Gastroesophageal sphincter (tissue), 3 donors: ENCODE results near the gene EGFLAM.

Experiments
- EP300 ChIP-seq: sonication (generic); formaldehyde crosslinking; IDR thresholded peaks from one replicate; pipeline ENCODE4 v1.6.1; 2017; ENCODE audit warnings: antibody characterized with exemption, mild to moderate bottlenecking
- POLR2A ChIP-seq, 2 donors: fragments of 450-650 bp; IDR thresholded peaks; one replicate each; pipeline ENCODE4 v1.6.1; 2017; ENCODE audit warnings: antibody characterized with exemption in 2 of 2, mild to moderate bottlenecking in 2 of 2, moderate library complexity in 1 of 2
- POLR2AphosphoS5 ChIP-seq: sonication (generic); formaldehyde crosslinking; IDR thresholded peaks from one replicate; pipeline ENCODE4 v1.6.1; 2017; ENCODE audit warnings: antibody characterized with exemption
- TF ChIP-seq, protein P1 (sequence below), 4 experiments: fragments of 200-600 bp in 2 of 4; fragments of 450-650 bp in 2 of 4; sonication (generic) in 1 of 4; IDR thresholded peaks; one replicate each; pipeline ENCODE4 v1.5.1; 2017 to 2019; ENCODE audit warnings: antibody characterized with exemption in 4 of 4, mild to moderate bottlenecking in 2 of 4, moderate library complexity in 2 of 4

DNA sequence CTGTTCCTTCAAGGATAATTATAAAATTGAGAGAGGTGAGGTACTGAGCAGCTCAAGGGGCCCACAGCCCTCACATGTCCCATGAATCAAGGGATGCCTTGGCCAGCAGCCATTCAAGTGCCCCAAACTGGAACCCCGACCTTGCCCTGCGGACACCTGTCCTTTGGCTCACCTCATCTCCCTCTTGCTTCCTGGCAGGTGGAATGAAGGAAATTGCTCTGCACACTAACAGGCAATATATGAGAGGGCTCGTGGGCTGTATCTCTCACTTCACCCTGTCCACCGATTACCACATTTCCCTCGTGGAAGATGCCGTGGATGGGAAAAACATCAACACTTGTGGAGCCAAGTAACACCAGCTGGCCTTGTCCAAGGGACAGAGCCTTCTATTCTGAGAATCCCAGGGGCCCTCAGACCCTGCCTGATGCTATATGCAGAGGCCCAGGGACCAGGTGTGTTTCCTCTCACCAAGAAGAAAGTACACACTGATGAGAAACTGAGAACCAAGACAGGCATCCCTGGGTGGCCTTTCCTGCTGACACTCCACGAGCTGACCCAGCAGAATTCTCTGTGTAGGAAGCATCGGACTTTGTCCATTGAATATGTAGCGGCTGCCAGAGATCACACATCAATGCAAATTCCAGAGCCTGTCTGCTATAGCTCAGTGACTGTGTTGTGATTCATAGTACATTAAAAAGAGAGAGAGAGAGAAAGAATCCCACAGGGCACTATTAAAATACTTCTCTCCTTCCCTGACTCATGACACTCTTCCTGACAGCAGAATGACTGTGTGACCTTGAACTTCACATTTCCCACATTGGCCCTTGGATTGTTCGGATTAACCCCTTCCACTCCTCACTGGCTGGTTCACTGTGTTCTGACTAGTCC is 205.5 kb downstream of the EGFLAM start:
- peak; percentile 85 for TF ChIP-seq POLR2AphosphoS5
- TF ChIP-seq, protein P1, sequence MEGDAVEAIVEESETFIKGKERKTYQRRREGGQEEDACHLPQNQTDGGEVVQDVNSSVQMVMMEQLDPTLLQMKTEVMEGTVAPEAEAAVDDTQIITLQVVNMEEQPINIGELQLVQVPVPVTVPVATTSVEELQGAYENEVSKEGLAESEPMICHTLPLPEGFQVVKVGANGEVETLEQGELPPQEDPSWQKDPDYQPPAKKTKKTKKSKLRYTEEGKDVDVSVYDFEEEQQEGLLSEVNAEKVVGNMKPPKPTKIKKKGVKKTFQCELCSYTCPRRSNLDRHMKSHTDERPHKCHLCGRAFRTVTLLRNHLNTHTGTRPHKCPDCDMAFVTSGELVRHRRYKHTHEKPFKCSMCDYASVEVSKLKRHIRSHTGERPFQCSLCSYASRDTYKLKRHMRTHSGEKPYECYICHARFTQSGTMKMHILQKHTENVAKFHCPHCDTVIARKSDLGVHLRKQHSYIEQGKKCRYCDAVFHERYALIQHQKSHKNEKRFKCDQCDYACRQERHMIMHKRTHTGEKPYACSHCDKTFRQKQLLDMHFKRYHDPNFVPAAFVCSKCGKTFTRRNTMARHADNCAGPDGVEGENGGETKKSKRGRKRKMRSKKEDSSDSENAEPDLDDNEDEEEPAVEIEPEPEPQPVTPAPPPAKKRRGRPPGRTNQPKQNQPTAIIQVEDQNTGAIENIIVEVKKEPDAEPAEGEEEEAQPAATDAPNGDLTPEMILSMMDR (IDR thresholded peaks at IDR 0.05), result no peak
- TF ChIP-seq POLR2A (IDR thresholded peaks at IDR 0.05), result no peak
- TF ChIP-seq EP300, result no peak
